Coronary artery (tissue), 2 donors: ENCODE measurements around the gene YAE1.

Experiments used
- DNase-seq: peaks from one replicate; pipeline ENCODE4 v3.0.0-alpha.2; 2017; ENCODE audit warnings: low spot score
- H3K27ac ChIP-seq, 2 donors: fragments of 200-600 bp; sonication (generic); one replicate each; pipeline ENCODE4 v1.5.1; 2016 to 2019
- H3K4me3 ChIP-seq: fragments of 200-600 bp; sonication (generic); 2 replicates; pipeline ENCODE4 v1.5.1; 2016; ENCODE audit warnings: mild to moderate bottlenecking, moderate library complexity
- TF ChIP-seq, protein P1 (sequence below): fragments of 200-600 bp; sonication (generic); IDR thresholded peaks from one replicate; pipeline ENCODE4 v1.5.1; 2019; ENCODE audit warnings: antibody characterized with exemption

The YAE1 gene

DNA sequence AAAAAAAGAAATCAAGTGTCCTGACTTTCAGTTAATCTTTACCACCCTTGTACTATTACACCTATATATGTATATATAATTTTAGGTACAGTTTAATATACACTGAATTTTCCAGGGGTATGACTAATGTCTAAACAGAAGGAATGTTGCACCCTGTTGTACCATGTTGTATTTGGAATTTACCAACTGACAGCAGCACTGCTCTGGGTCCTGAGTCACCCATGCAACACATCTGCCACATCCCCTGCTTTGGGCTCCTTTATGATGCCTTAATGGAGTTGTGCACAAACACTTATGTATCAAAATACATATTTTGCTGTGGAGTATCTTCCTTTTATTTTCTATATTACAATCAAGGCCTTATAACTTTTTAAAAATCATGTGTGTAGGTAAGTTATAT is 21.2 kb downstream of the YAE1 start:
- no peak for DNase-seq
- no peak overlapping the region for H3K4me3 ChIP-seq
- TF ChIP-seq, protein P1, sequence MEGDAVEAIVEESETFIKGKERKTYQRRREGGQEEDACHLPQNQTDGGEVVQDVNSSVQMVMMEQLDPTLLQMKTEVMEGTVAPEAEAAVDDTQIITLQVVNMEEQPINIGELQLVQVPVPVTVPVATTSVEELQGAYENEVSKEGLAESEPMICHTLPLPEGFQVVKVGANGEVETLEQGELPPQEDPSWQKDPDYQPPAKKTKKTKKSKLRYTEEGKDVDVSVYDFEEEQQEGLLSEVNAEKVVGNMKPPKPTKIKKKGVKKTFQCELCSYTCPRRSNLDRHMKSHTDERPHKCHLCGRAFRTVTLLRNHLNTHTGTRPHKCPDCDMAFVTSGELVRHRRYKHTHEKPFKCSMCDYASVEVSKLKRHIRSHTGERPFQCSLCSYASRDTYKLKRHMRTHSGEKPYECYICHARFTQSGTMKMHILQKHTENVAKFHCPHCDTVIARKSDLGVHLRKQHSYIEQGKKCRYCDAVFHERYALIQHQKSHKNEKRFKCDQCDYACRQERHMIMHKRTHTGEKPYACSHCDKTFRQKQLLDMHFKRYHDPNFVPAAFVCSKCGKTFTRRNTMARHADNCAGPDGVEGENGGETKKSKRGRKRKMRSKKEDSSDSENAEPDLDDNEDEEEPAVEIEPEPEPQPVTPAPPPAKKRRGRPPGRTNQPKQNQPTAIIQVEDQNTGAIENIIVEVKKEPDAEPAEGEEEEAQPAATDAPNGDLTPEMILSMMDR = no peak
- H3K27ac ChIP-seq = no peak overlapping the region

DNA sequence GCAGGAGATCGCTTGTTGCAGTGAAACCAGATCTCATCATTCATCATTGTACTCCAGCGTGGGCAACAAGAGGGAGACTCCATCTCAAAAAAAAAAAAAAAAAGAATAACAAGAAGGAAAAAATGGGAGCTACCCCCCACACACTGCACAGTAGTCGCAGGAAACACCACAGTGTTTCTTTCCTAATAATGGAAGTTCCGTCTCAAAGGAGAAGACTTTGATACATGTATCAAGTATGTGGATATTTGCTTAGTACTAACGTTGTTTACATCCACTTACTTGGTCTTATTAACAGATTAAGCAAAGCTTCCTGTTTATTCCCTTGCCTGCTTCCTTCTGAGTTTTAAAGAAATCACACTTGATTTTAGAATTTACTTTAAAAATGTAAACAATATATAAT is 22.2 kb downstream of the YAE1 start:
- TF ChIP-seq, protein P1 = no peak
- no peak overlapping the region for H3K4me3 ChIP-seq
- DNase-seq = no peak
- no peak overlapping the region for H3K27ac ChIP-seq

DNA sequence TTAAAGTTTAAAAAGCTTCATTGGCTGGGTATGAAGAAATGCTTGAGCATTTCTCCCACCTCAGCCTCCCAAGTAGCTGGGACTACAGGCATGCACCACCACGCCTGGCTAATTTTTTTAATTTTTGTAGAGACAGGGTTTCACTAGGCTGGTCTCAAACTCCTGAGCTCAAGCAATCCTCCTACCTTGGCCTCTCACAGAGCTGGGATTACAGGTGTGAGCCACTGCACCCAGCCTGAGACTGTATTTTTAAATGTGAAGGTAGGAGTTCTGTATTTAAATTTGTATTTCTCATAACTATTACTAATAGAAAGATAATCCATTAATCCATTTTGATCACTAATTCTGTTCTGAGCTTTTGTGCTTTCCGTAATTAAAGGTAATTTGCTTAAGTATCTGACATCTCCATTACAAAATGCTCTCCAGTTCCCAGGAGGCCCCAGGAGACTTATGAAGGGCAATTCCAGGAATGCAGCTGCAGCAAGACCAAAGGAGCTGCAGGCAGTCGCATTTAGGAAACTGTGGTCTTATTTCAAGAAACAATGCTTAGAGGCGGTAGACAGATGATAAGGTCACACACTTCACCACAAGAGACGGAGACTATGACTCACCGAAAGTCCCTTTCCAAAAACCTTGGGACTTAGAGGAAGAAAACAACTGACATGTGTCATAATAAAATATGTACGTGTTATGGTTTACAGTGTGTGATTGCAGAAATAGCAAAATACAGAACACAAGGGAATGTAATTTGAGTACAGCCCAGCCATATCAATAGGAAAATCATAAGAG is 23.3 kb downstream of the YAE1 start:
- TF ChIP-seq, protein P1 = no peak
- DNase-seq = no peak
- H3K27ac ChIP-seq = no peak overlapping the region
- no peak overlapping the region for H3K4me3 ChIP-seq

DNA sequence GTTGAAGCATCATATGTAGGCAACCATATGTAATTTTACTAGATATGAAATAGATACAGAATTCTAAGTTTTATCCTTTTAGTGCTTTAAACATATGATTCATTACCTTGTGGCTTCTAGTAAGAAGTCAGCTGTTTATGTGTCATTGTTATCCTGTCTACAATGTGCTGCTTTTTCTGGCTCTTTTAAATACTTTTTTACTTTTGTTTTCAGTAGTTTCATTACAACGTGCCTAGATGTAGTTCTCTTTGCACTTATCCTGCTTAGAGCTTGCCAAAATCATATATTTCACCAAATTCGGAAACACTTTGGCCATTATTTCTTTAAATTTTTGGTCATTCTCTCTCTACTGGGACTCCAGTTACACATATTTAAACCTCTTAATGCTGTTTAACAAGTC is 26.4 kb downstream of the YAE1 start:
- TF ChIP-seq, protein P1 = no peak
- no peak overlapping the region for H3K27ac ChIP-seq
- no peak for DNase-seq
- H3K4me3 ChIP-seq = no peak overlapping the region

DNA sequence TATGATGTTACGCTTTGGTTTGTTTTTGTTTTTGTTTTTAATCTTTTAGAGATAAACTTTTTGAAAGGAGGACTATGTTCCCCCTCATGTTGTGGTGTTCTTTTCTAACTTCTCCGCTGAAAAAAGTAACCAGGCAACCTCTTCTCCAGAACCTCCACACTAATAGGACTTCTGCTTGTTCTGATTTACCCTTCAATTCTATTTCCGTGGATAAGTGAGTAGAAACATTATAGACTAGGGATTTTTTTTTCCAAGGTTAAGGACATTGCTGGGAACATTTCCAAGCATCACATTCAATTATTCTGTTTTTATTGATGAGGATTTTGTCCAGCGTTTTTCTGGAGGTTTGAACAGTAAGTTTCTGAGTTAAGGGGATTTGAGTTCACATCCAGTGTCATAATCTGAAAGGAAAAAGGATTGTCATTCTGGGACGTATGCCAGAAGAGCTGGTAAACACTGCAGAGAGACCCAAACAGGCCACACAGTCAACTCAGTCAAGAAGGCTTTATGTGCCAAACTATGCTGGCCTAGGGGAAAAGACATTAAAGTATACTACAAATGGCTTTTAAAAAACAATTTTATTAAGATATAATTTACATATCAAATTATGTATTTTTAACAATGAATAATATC is 28.9 kb downstream of the YAE1 start:
- no peak overlapping the region for H3K27ac ChIP-seq
- DNase-seq = no peak
- H3K4me3 ChIP-seq = no peak overlapping the region
- TF ChIP-seq, protein P1 = no peak

DNA sequence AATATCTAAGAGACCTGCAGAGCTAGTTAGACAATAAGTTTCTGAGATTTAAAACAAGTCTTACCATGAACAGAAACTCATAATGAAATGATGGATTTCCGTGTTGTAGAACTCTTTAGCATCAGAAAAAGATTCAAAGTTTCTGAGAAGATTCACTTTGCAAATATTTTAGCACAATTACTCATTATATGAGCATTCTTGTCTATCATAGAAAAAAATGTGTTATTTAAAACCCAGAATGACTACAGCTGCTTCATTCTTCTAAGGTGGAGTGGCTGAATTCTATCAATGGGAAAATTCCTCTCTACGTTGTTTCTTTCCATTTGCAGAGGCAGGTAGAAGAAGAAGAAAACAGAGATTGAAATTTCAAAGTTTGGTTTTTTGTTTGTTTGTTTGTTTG is 36.1 kb downstream of the YAE1 start:
- no peak for DNase-seq
- no peak overlapping the region for H3K27ac ChIP-seq
- TF ChIP-seq, protein P1 = no peak
- H3K4me3 ChIP-seq = no peak overlapping the region

DNA sequence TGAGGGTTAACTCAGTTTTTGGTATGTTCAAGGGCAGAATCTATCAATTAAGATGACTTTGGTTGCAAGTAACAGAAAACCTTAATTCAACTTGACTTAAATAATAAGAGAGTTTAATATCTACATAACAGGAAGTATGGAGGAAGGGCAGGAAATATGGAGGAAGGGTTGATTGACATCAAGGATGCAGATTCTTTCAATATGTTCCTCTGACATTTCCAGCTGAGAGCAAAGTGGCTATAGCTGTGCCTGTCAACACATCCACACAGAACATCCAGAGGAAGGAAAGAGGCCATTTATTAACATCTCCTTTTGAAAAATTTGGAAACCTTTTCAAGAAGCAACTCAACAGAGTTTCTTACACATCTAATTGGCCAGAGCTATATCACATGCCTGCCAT is 37.7 kb downstream of the YAE1 start:
- TF ChIP-seq, protein P1 = no peak
- no peak for DNase-seq
- Histone ChIP-seq H3K27ac (no peak overlapping the region), H3K4me3 (no peak overlapping the region)
